AG09309 (cell line): ENCODE results near the gene PCSK7.

Experiments used
- DNase-seq: peaks from one replicate; pipeline ENCODE4 v3.0.0-alpha.2; 2010; ENCODE audit warnings: low read depth
- H3K4me3 ChIP-seq: 2 replicates; pipeline ENCODE4 v1.5.1; 2011; ENCODE audit warnings: mild to moderate bottlenecking, low read depth, low read length, moderate library complexity; ENCODE audit not compliant: control insufficient read depth
- TF ChIP-seq, protein P1 (sequence below): IDR thresholded peaks from 2 replicates; pipeline ENCODE4 v1.5.1; 2011; ENCODE audit warnings: mild to moderate bottlenecking, low read depth, low read length, inconsistent platforms; ENCODE audit not compliant: insufficient read depth, control insufficient read depth; ENCODE audit errors: missing control alignments

Gene PCSK7

DNA sequence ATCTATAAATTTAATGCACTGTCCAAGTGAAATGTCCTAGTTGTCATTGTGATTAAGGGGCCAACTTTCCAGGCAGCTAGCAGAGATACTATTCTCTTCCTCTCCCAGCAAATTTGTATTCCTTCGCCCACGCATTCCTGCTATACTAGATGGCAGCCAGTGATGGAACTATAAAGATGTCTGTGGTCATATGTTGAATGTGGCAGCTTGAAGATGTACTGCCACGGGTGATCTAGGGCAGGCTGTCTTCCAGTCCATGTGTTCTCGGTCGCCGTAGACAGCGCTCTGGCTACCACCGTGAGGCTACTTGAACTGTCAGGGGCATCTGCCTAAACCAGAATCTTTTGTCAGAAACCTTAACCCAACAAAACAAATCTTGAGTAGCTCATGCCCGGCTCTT is 61.7 kb downstream of the PCSK7 start:
- TF ChIP-seq, protein P1, sequence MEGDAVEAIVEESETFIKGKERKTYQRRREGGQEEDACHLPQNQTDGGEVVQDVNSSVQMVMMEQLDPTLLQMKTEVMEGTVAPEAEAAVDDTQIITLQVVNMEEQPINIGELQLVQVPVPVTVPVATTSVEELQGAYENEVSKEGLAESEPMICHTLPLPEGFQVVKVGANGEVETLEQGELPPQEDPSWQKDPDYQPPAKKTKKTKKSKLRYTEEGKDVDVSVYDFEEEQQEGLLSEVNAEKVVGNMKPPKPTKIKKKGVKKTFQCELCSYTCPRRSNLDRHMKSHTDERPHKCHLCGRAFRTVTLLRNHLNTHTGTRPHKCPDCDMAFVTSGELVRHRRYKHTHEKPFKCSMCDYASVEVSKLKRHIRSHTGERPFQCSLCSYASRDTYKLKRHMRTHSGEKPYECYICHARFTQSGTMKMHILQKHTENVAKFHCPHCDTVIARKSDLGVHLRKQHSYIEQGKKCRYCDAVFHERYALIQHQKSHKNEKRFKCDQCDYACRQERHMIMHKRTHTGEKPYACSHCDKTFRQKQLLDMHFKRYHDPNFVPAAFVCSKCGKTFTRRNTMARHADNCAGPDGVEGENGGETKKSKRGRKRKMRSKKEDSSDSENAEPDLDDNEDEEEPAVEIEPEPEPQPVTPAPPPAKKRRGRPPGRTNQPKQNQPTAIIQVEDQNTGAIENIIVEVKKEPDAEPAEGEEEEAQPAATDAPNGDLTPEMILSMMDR, result no peak
- no peak for DNase-seq
- H3K4me3 ChIP-seq, result no peak overlapping the region

DNA sequence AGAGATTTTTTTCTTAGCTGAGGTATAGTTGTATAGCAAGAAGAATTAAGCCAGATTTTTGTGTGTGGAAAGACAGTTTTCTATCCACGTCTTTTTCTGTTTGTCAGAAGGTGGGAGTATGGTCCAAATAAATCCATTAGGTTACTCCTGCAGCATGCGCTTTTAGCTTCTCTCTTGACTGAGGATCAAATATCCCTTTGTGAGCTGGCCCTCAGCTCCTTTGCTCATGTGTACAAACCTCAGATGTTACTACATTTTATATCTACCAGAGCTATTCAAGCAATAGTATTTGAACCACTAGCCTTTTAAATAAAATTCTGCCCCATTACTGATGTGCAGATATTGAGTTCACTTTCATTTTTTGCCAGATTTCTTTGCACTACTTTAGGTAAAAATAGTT is 62.1 kb downstream of the PCSK7 start:
- TF ChIP-seq, protein P1, result no peak
- H3K4me3 ChIP-seq, result no peak overlapping the region
- DNase-seq, result no peak

DNA sequence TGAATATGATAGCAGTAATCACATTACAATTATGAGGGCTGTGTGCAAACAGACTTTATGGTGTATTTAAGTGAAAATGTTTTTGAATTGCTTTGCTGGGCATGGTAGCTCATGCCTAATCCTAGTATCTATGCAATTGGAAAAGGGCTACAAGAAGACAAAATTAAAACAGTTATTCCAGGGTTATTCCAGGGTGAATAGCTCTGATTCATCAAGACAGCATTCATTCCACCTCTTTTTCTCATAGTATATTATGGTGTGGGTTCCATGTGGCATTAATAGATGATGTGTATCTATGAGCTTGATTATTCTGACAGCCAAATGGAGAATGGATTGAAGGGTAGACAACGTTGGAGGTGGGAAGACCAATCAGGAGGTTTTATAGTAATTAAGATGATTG is 65.4 kb downstream of the PCSK7 start:
- H3K4me3 ChIP-seq, result no peak overlapping the region
- no peak for DNase-seq
- TF ChIP-seq, protein P1, result no peak

DNA sequence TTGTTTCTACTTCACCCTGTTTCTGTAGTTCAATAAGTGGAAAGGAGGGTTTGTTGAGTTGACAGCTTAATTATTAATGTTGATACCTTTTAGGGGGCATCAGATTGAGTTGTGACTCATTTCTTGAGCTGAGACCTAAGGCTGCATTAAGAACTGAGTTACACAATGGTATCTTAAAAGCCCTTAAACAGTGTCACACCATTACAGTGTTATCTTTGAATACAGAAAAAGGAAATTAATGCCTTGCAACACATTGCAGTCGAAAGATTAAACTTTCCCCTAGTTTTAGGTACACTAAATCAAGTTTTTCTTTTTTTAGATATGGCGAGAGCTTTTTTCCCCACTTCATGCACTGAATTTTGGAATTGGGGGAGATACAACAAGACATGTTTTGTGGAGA is 71.0 kb downstream of the PCSK7 start:
- DNase-seq, result no peak
- TF ChIP-seq, protein P1, result no peak
- H3K4me3 ChIP-seq, result no peak overlapping the region

DNA sequence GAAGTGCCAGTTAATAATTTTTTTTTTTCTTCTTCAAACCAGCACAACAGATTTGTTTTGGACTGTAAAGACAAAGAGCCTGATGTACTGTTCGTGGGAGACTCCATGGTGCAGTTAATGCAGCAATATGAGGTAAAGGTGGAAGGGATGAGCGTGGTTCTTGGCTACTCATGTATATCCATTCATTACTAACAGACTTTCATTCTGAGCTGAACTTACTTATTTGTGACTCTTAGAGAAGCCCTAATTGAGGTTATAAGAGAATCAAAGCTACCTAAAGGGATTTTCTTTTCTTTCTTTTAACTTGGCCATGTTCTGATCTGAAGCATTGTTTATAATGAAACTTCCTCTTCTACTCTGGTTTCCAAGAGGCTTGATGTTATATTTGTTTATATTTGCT is 72.0 kb downstream of the PCSK7 start:
- TF ChIP-seq, protein P1, result no peak
- no peak overlapping the region for H3K4me3 ChIP-seq
- DNase-seq, result no peak

DNA sequence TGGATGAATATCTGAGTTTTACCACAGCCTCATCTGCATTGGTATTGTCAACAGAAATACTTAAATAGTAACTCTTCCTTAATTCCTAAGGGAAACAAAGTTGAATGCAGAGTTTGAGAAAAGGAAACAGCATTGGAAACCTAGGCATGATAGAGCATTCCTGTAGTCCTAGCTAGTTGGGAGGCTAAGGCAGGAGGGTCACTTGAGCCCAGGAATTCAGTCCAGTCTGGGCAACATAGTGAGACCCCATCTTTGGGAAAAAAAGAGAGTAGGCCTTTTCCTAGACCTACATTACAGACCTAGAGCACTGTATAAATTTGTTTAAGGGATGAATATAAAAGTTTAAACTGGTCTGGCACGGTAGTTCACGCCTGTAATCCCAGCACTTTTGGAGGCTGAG is 74.4 kb downstream of the PCSK7 start:
- H3K4me3 ChIP-seq, result no peak overlapping the region
- DNase-seq, result no peak
- TF ChIP-seq, protein P1, result no peak

DNA sequence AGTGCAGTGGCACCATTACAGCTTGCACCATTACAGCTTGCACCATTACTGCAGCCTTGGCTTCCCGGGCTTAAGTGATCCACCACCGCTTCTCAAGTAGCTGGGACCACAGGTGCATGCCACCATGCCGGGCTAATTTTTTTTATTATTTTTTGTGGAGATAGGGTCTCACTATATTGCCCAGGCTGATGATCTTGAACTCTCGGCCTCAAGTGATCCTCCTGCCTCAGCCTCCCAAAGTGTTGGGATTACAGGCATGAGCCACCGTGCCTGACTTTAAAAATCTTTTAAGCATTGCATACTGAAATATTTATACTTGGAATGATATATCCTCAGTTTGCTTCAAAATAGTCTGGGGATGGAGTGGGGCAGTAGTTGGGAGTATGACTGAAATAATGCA is 77.4 kb downstream of the PCSK7 start:
- TF ChIP-seq, protein P1, result no peak
- DNase-seq, result no peak
- no peak overlapping the region for H3K4me3 ChIP-seq
